WTC11 (cell line): ENCODE data around the gene TSBP1. TPM values are rescaled to one million over a fixed set of nuclear protein-coding genes. Genes with fewer than 3 reads are reported as not detected.
"Not testable (repeated sequence)": the region's sequence is repeated elsewhere in the genome, so short reads cannot be mapped to it uniquely, and the experiment has no call there.

ENCODE experiments used
- ATAC-seq: fragments of 200-7000 bp; cut with Tn5 transposase; 2 replicates; pipeline ENCODE4 v1.10.0; 2021; ENCODE audit warnings: mild to moderate bottlenecking, moderate library complexity
- CTCF ChIA-PET: fragments of 300-600 bp; sonication (Branson Sonifier 250); formaldehyde crosslinking; loops from one replicate; lab custom pipeline; 2021; ENCODE audit warnings: antibody characterized with exemption; lab: Charles Lee
- POLR2A ChIA-PET: fragments of 350-600 bp; sonication (Branson Sonifier 250); formaldehyde crosslinking; loops from one replicate; lab custom pipeline; 2021; ENCODE audit warnings: antibody characterized with exemption; lab: Charles Lee
- DNase-seq: peaks from one replicate; pipeline ENCODE4 v3.0.0; 2021; ENCODE audit warnings: low spot score
- H3K27ac Mint-ChIP-seq: 2 replicates; pipeline ENCODE4 v1.8.0; 2021; ENCODE audit warnings: mixed read lengths
- H3K27me3 Mint-ChIP-seq: 2 replicates; pipeline ENCODE4 v1.8.0; 2021; ENCODE audit warnings: low read depth, mild to moderate bottlenecking, moderate library complexity, mixed read lengths
- H3K36me3 Mint-ChIP-seq: 2 replicates; pipeline ENCODE4 v1.8.0; 2021; ENCODE audit warnings: mixed read lengths
- H3K4me1 Mint-ChIP-seq: 2 replicates; pipeline ENCODE4 v1.8.0; 2022; ENCODE audit warnings: mixed read lengths
- H3K4me3 Mint-ChIP-seq: 2 replicates; pipeline ENCODE4 v1.8.0; 2021; ENCODE audit warnings: mild to moderate bottlenecking, moderate library complexity, mixed read lengths
- H3K9me3 Mint-ChIP-seq: 2 replicates; pipeline ENCODE4 v1.8.0; 2021; ENCODE audit warnings: mixed read lengths
- CREB1 ChIP-seq: sonication (generic); formaldehyde crosslinking; IDR thresholded peaks from 2 replicates; pipeline ENCODE4 v1.8.0; 2023; ENCODE audit warnings: mild to moderate bottlenecking, missing genetic modification reagents
- ESRRA ChIP-seq: sonication (generic); formaldehyde crosslinking; IDR thresholded peaks from 2 replicates; pipeline ENCODE4 v1.8.1; 2022; ENCODE audit warnings: mild to moderate bottlenecking, missing genetic modification reagents, borderline replicate concordance
- FOXJ3 ChIP-seq: sonication (generic); formaldehyde crosslinking; IDR thresholded peaks from 2 replicates; pipeline ENCODE4 v1.9.0; 2021; ENCODE audit warnings: missing genetic modification reagents, mild to moderate bottlenecking, borderline replicate concordance
- GTF2I ChIP-seq: fragments of 250-450 bp; sonication (Bioruptor Pico); conservative IDR thresholded peaks from 2 replicates; pipeline ENCODE4 v1.4.0; 2021; ENCODE audit warnings: mild to moderate bottlenecking
- HMGXB4 ChIP-seq: sonication (generic); formaldehyde crosslinking; IDR thresholded peaks from 2 replicates; pipeline ENCODE4 v1.8.1; 2023; ENCODE audit warnings: mild to moderate bottlenecking, moderate library complexity, missing genetic modification reagents
- IRF1 ChIP-seq: sonication (generic); formaldehyde crosslinking; IDR thresholded peaks from 2 replicates; pipeline ENCODE4 v1.8.0; 2023; ENCODE audit warnings: missing genetic modification reagents
- MXD4 ChIP-seq: fragments of 250-450 bp; sonication (Bioruptor Pico); IDR thresholded peaks from 2 replicates; pipeline ENCODE4 v1.8.0; 2021; ENCODE audit warnings: mild to moderate bottlenecking, moderate library complexity, borderline replicate concordance
- MYBL2 ChIP-seq: sonication (generic); formaldehyde crosslinking; IDR thresholded peaks from 2 replicates; pipeline ENCODE4 v1.8.1; 2023; ENCODE audit warnings: mild to moderate bottlenecking, moderate library complexity, missing genetic modification reagents
- NFATC4 ChIP-seq: fragments of 250-450 bp; sonication (Bioruptor Pico); IDR thresholded peaks from 2 replicates; pipeline ENCODE4 v1.9.0; 2021; ENCODE audit warnings: mild to moderate bottlenecking
- NFE2L1 ChIP-seq: sonication (generic); formaldehyde crosslinking; IDR thresholded peaks from 2 replicates; pipeline ENCODE4 v1.8.1; 2023; ENCODE audit warnings: missing genetic modification reagents
- RELA ChIP-seq: sonication (generic); formaldehyde crosslinking; IDR thresholded peaks from 2 replicates; pipeline ENCODE4 v1.8.1; 2022; ENCODE audit warnings: missing genetic modification reagents, mild to moderate bottlenecking, borderline replicate concordance
- RORB ChIP-seq: fragments of 250-450 bp; sonication (Bioruptor Pico); IDR thresholded peaks from 2 replicates; pipeline ENCODE4 v1.9.0; 2021; ENCODE audit warnings: mild to moderate bottlenecking
- SP1 ChIP-seq: sonication (generic); formaldehyde crosslinking; conservative IDR thresholded peaks from 2 replicates; pipeline ENCODE4 v1.8.1; 2022; ENCODE audit warnings: missing genetic modification reagents
- TCF7 ChIP-seq: sonication (generic); formaldehyde crosslinking; IDR thresholded peaks from 2 replicates; pipeline ENCODE4 v1.8.0; 2022; ENCODE audit warnings: mild to moderate bottlenecking, low read depth, missing genetic modification reagents, moderate library complexity
- TP53 ChIP-seq: sonication (generic); formaldehyde crosslinking; IDR thresholded peaks from 2 replicates; pipeline ENCODE4 v1.8.1; 2023; ENCODE audit warnings: mild to moderate bottlenecking, missing genetic modification reagents
- ZNF219 ChIP-seq: sonication (generic); formaldehyde crosslinking; IDR thresholded peaks from 2 replicates; pipeline ENCODE4 v1.8.0; 2023; ENCODE audit warnings: missing genetic modification reagents, mild to moderate bottlenecking, borderline replicate concordance
- ZNF263 ChIP-seq: sonication (generic); formaldehyde crosslinking; IDR thresholded peaks from 2 replicates; pipeline ENCODE4 v1.8.1; 2022; ENCODE audit warnings: low read depth, mild to moderate bottlenecking, moderate library complexity, missing genetic modification reagents
- ZNF671 ChIP-seq: fragments of 250-450 bp; sonication (Bioruptor Pico); IDR thresholded peaks from 2 replicates; pipeline ENCODE4 v1.8.0; 2021; ENCODE audit warnings: mild to moderate bottlenecking
- ZSCAN18 ChIP-seq: fragments of 250-450 bp; sonication (Bioruptor Pico); IDR thresholded peaks from 2 replicates; pipeline ENCODE4 v2.1.2; 2022; ENCODE audit warnings: mild to moderate bottlenecking, moderate library complexity
- total RNA-seq: library from RNA; stranded (reverse); gene quantifications from 3 replicates; pipeline ENCODE4 v1.2.3, GENCODE V29; 2021

TSBP1 gene
- total RNA-seq, 1 experiment from 2014 or later: not detected

- no peaks in the 10 kb centered on the region for H3K36me3 Mint-ChIP-seq
- no peak for ATAC-seq
- POLR2A ChIA-PET: no interaction called here
Observed at GRCh38 chr6:32313964-32314363, 57.7 kb downstream of the TSBP1 start.

GRCh38 chr6:32298632-32299336, 72.9 kb downstream of the TSBP1 start:
- no peaks in the 10 kb centered on the region for H3K27me3 Mint-ChIP-seq
- no peaks in the 10 kb centered on the region for H3K36me3 Mint-ChIP-seq
- no peak for ATAC-seq
- H3K4me3 Mint-ChIP-seq: no peak overlapping the region
- no peak overlapping the region for H3K27ac Mint-ChIP-seq
- peaks cover 11% of the 10 kb centered on the region for H3K4me1 Mint-ChIP-seq
- no peak for DNase-seq
- no peaks in the 10 kb centered on the region for H3K9me3 Mint-ChIP-seq
- no peak for TF ChIP-seq ZNF263 (CRISPR knock-in tag)
- ChIA-PET POLR2A (no interaction called here), CTCF (no interaction called here)

More at GRCh38 chr6:32313964-32314363, 57.7 kb downstream of the TSBP1 start:
- no peak for TF ChIP-seq ZSCAN18 (CRISPR knock-in tag)
- no peak for TF ChIP-seq MYBL2 (CRISPR knock-in tag)
- no peak for TF ChIP-seq MXD4 (CRISPR knock-in tag)
- no peak for TF ChIP-seq RORB
- TF ChIP-seq ESRRA: no peak
- TF ChIP-seq CREB1: no peak
- TF ChIP-seq ZNF263 (CRISPR knock-in tag): no peak
- no peak for TF ChIP-seq SP1
- no peak for TF ChIP-seq RELA (CRISPR knock-in tag)
- no peak for TF ChIP-seq TCF7 (CRISPR knock-in tag)
- no peak for TF ChIP-seq NFATC4 (CRISPR knock-in tag)
- TF ChIP-seq NFE2L1 (CRISPR knock-in tag): no peak
- no peak for TF ChIP-seq ZNF219 (CRISPR knock-in tag)
- no peak for TF ChIP-seq TP53 (CRISPR knock-in tag)
- TF ChIP-seq HMGXB4: no peak
- TF ChIP-seq GTF2I (CRISPR knock-in tag): no peak
- no peak for TF ChIP-seq FOXJ3 (CRISPR knock-in tag)
- TF ChIP-seq IRF1: no peak
- no peak for TF ChIP-seq ZNF671 (CRISPR knock-in tag)
- TF ChIP-seq, all 79 proteins: peak for 0
- CTCF ChIA-PET: no interaction called here
- Mint-ChIP-seq H3K4me1 (peaks cover 6% of the 10 kb centered on the region; the same call in 1 of the 2 replicates), H3K27me3 (no peaks in the 10 kb centered on the region), H3K4me3 (no peak overlapping the region), H3K27ac (no peak overlapping the region), H3K9me3 (no peaks in the 10 kb centered on the region)
- no peak for DNase-seq

GRCh38 chr6:32294980-32295379, 76.7 kb downstream of the TSBP1 start:
- H3K27me3 Mint-ChIP-seq, H3K27ac Mint-ChIP-seq, CTCF ChIA-PET, H3K36me3 Mint-ChIP-seq, DNase-seq, H3K4me3 Mint-ChIP-seq, H3K9me3 Mint-ChIP-seq, POLR2A ChIA-PET, H3K4me1 Mint-ChIP-seq, ATAC-seq: not testable (repeated sequence)
